Brain microvascular endothelial cell (primary cell): ENCODE data around the gene RUNX3.
A peak's percentile ranks its signal among the peaks of the same experiment; 100 is the strongest.

ENCODE experiments used
- DNase-seq: peaks from one replicate; pipeline ENCODE4 v3.0.0-alpha.2; 2020
- H3K27ac ChIP-seq: fragments of 250-450 bp; sonication (Bioruptor Pico); 2 replicates; pipeline ENCODE4 v1.5.1; 2020; ENCODE audit warnings: mild to moderate bottlenecking, moderate library complexity
- H3K27me3 ChIP-seq: fragments of 250-450 bp; sonication (Bioruptor Pico); replicated peaks from 2 replicates; pipeline ENCODE4 v1.5.1; 2020; ENCODE audit warnings: mild to moderate bottlenecking
- H3K36me3 ChIP-seq: fragments of 250-450 bp; sonication (Bioruptor Pico); replicated peaks from 2 replicates; pipeline ENCODE4 v1.5.1; 2020; ENCODE audit warnings: mild to moderate bottlenecking
- H3K4me3 ChIP-seq: 2 replicates; pipeline ENCODE4 v1.5.1; 2011; ENCODE audit warnings: low read depth, mild to moderate bottlenecking, control low read depth, low read length, moderate library complexity
- CTCF ChIP-seq: IDR thresholded peaks from 2 replicates; pipeline ENCODE4 v1.5.1; 2011; ENCODE audit warnings: low read depth, mild to moderate bottlenecking, moderate library complexity, low read length, control low read depth, inconsistent platforms; ENCODE audit errors: missing control alignments
- in situ Hi-C: cut with HindIII; loops from 2 replicates; pipeline ENCODE4 v1.10.0; 2017; ENCODE audit warnings: low sequenced_read_pairs, low pct_ligation_motif_present

Gene RUNX3

GRCh38 chr1:24853649-24854048 lies 76.4 kb downstream of the RUNX3 start:
- no peak for DNase-seq
- no peak for TF ChIP-seq CTCF
- Histone ChIP-seq H3K27me3 (no peaks in the 10 kb centered on the region), H3K36me3 (no peaks in the 10 kb centered on the region), H3K4me3 (no peak overlapping the region), H3K27ac (no peak overlapping the region)
- in situ Hi-C loops: no loop called here

- TF ChIP-seq CTCF: no peak
- H3K4me3 ChIP-seq: no peak overlapping the region
- H3K36me3 ChIP-seq: peaks cover 3% of the 10 kb centered on the region
- in situ Hi-C loops: no loop called here
- no peaks in the 10 kb centered on the region for H3K27me3 ChIP-seq
- DNase-seq: peak; percentile 42
- H3K27ac ChIP-seq: no peak overlapping the region
These were observed 79.7 kb downstream of the RUNX3 start for GRCh38 chr1:24850328-24850920.

- peak; percentile 40 for TF ChIP-seq CTCF
- no peak for DNase-seq
- peaks cover 4% of the 10 kb centered on the region for H3K36me3 ChIP-seq
- no peak overlapping the region for H3K27ac ChIP-seq
- no peak overlapping the region for H3K4me3 ChIP-seq
- in situ Hi-C loops: loop anchor here (25.0 kb wide), 1 partner anchor 187 kb away; no protein-coding TSS in a partner anchor
- H3K27me3 ChIP-seq: no peaks in the 10 kb centered on the region
These were observed 80.3 kb downstream of the RUNX3 start for GRCh38 chr1:24849672-24850295.
